ENCODE results near the gene TBC1D16. TPM values are rescaled to one million over a fixed set of nuclear protein-coding genes. Genes with fewer than 3 reads are reported as not detected.

The TBC1D16 gene
- total RNA-seq, 2 donors from 2014 or later: 45.9 to 52.1 TPM

- no peaks in the 10 kb centered on the region for H3K27me3 ChIP-seq (replicated peaks; ENCODE audit: insufficient read depth)
- DNase-seq (ENCODE audit: low spot score) (no peak), ATAC-seq (ENCODE audit: insufficient number of reproducible peaks, low FRiP score, low read depth) (no peak)
- peaks cover 10 to 23% of the 10 kb centered on the region in 2 donors for H3K4me1 ChIP-seq (ENCODE audit: control insufficient read depth in 1 of 2, low read depth in 2 of 2)
- no peaks in the 10 kb centered on the region for H3K9me3 ChIP-seq
- H3K27ac ChIP-seq: no peak overlapping the region
- TF ChIP-seq, protein P1, sequence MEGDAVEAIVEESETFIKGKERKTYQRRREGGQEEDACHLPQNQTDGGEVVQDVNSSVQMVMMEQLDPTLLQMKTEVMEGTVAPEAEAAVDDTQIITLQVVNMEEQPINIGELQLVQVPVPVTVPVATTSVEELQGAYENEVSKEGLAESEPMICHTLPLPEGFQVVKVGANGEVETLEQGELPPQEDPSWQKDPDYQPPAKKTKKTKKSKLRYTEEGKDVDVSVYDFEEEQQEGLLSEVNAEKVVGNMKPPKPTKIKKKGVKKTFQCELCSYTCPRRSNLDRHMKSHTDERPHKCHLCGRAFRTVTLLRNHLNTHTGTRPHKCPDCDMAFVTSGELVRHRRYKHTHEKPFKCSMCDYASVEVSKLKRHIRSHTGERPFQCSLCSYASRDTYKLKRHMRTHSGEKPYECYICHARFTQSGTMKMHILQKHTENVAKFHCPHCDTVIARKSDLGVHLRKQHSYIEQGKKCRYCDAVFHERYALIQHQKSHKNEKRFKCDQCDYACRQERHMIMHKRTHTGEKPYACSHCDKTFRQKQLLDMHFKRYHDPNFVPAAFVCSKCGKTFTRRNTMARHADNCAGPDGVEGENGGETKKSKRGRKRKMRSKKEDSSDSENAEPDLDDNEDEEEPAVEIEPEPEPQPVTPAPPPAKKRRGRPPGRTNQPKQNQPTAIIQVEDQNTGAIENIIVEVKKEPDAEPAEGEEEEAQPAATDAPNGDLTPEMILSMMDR (IDR thresholded peaks at IDR 0.05): no peak
- H3K4me3 ChIP-seq: no peak overlapping the region
- H3K36me3 ChIP-seq: peaks cover 9% of the 10 kb centered on the region
Measured at GRCh38 chr17:79948406-79948944, 87.2 kb downstream of the TBC1D16 start.

GRCh38 chr17:79947351-79948031, 88.2 kb downstream of the TBC1D16 start:
- no peak overlapping the region for H3K27ac ChIP-seq
- TF ChIP-seq, protein P1 (IDR thresholded peaks at IDR 0.05): no peak
- ATAC-seq (ENCODE audit: insufficient number of reproducible peaks, low FRiP score, low read depth) (no peak), DNase-seq (ENCODE audit: low spot score) (no peak)
- no peaks in the 10 kb centered on the region for H3K9me3 ChIP-seq
- H3K27me3 ChIP-seq (replicated peaks; ENCODE audit: insufficient read depth): no peaks in the 10 kb centered on the region
- peaks cover 10 to 22% of the 10 kb centered on the region in 2 donors for H3K4me1 ChIP-seq (ENCODE audit: control insufficient read depth in 1 of 2, low read depth in 2 of 2)
- no peak overlapping the region for H3K4me3 ChIP-seq
- peaks cover 16% of the 10 kb centered on the region for H3K36me3 ChIP-seq

GRCh38 chr17:79946352-79947231, 89.1 kb downstream of the TBC1D16 start:
- Histone ChIP-seq H3K4me1 (ENCODE audit: control insufficient read depth in 1 of 2, low read depth in 2 of 2) (peaks cover 8 to 13% of the 10 kb centered on the region in 2 donors), H3K27ac (no peak overlapping the region), H3K4me3 (no peak overlapping the region), H3K27me3 (replicated peaks; ENCODE audit: insufficient read depth) (no peaks in the 10 kb centered on the region), H3K36me3 (peaks cover 18% of the 10 kb centered on the region), H3K9me3 (no peaks in the 10 kb centered on the region)
- no peak for DNase-seq (ENCODE audit: low spot score)
- TF ChIP-seq, protein P1 (IDR thresholded peaks at IDR 0.05): no peak
- no peak for ATAC-seq (ENCODE audit: insufficient number of reproducible peaks, low FRiP score, low read depth)

- no peak for DNase-seq (ENCODE audit: low spot score)
- Histone ChIP-seq H3K9me3 (no peaks in the 10 kb centered on the region), H3K27me3 (replicated peaks; ENCODE audit: insufficient read depth) (no peaks in the 10 kb centered on the region), H3K4me1 (ENCODE audit: control insufficient read depth in 1 of 2, low read depth in 2 of 2) (peaks cover 2 to 5% of the 10 kb centered on the region in 2 donors), H3K36me3 (peaks cover 22% of the 10 kb centered on the region), H3K4me3 (no peak overlapping the region), H3K27ac (no peak overlapping the region)
- TF ChIP-seq, protein P1 (IDR thresholded peaks at IDR 0.05): no peak
- ATAC-seq (ENCODE audit: insufficient number of reproducible peaks, low FRiP score, low read depth): no peak
Measured at GRCh38 chr17:79945591-79946255, 89.9 kb downstream of the TBC1D16 start.

Data from thoracic aorta (tissue), 2 donors.